GM23338 (cell line): ENCODE data around the gene MAP2K3. TPM values are rescaled to one million over a fixed set of nuclear protein-coding genes. Genes with fewer than 3 reads are reported as not detected.

ENCODE experiments used
- ATAC-seq: fragments of 200-7000 bp; cut with Tn5 transposase; 3 replicates; pipeline ENCODE4 v1.9.1; 2020
- DNase-seq: peaks from one replicate; pipeline ENCODE4 v3.0.0-alpha.2; 2015; ENCODE audit warnings: low spot score
- H2AFZ ChIP-seq: fragments of 200-600 bp; sonication (generic); 2 replicates; pipeline ENCODE4 v1.8.0; 2016; ENCODE audit warnings: antibody characterized with exemption, mild to moderate bottlenecking, moderate library complexity
- H3F3A ChIP-seq: fragments of 200-600 bp; sonication (generic); replicated peaks from 2 replicates; pipeline ENCODE4 v1.8.0; 2017; ENCODE audit warnings: antibody characterized with exemption, mixed run types, low read depth
- H3K27ac ChIP-seq: fragments of 200-600 bp; sonication (generic); 2 replicates; pipeline ENCODE4 v1.6.1; 2016; ENCODE audit warnings: low read depth
- H3K27me3 ChIP-seq: fragments of 200-600 bp; sonication (generic); 2 replicates; pipeline ENCODE4 v1.8.0; 2016; ENCODE audit warnings: mild to moderate bottlenecking, mixed run types, moderate library complexity; ENCODE audit not compliant: insufficient read depth
- H3K36me3 ChIP-seq: fragments of 200-600 bp; sonication (generic); 2 replicates; pipeline ENCODE4 v1.8.0; 2016; ENCODE audit warnings: mild to moderate bottlenecking; ENCODE audit not compliant: insufficient read depth
- H3K4me1 ChIP-seq: fragments of 200-600 bp; sonication (generic); 2 replicates; pipeline ENCODE4 v1.8.0; 2016; ENCODE audit warnings: mild to moderate bottlenecking, moderate library complexity; ENCODE audit not compliant: insufficient read depth
- H3K4me2 ChIP-seq: fragments of 200-600 bp; sonication (generic); 2 replicates; pipeline ENCODE4 v1.7.1; 2017; ENCODE audit warnings: mixed run types
- H3K4me3 ChIP-seq: fragments of 200-600 bp; sonication (generic); 2 replicates; pipeline ENCODE4 v1.6.1; 2016; ENCODE audit warnings: mixed run types
- H3K79me2 ChIP-seq: fragments of 200-600 bp; sonication (generic); replicated peaks from 2 replicates; pipeline ENCODE4 v1.8.0; 2017; ENCODE audit warnings: mild to moderate bottlenecking; ENCODE audit not compliant: insufficient read depth
- H3K9me2 ChIP-seq: fragments of 200-600 bp; sonication (generic); 2 replicates; pipeline ENCODE4 v1.8.0; 2017; ENCODE audit not compliant: insufficient read depth
- H4K20me1 ChIP-seq: fragments of 200-600 bp; sonication (generic); replicated peaks from 2 replicates; pipeline ENCODE4 v1.8.0; 2017; ENCODE audit warnings: mild to moderate bottlenecking; ENCODE audit not compliant: insufficient read depth
- H3K27ac Mint-ChIP-seq: 2 replicates; pipeline ENCODE4 v1.8.0; 2020; ENCODE audit warnings: inconsistent platforms, mild to moderate bottlenecking, moderate library complexity, mixed read lengths
- H3K27me3 Mint-ChIP-seq: 3 replicates; pipeline ENCODE4 v1.8.0; 2022; ENCODE audit warnings: low read depth, mild to moderate bottlenecking, moderate library complexity, mixed read lengths, inconsistent platforms; ENCODE audit not compliant: insufficient read depth, poor library complexity
- H3K36me3 Mint-ChIP-seq: 3 replicates; pipeline ENCODE4 v1.8.0; 2021; ENCODE audit warnings: low read depth, mild to moderate bottlenecking, inconsistent platforms, moderate library complexity, mixed read lengths
- H3K4me1 Mint-ChIP-seq: 3 replicates; pipeline ENCODE4 v1.8.0; 2020; ENCODE audit warnings: mild to moderate bottlenecking, inconsistent platforms, mixed read lengths
- H3K4me3 Mint-ChIP-seq: 3 replicates; pipeline ENCODE4 v1.8.0; 2021; ENCODE audit warnings: moderate library complexity, mild to moderate bottlenecking, inconsistent platforms, mixed read lengths
- H3K9me3 Mint-ChIP-seq: 3 replicates; pipeline ENCODE4 v1.8.0; 2020; ENCODE audit warnings: moderate library complexity, mild to moderate bottlenecking, inconsistent platforms, mixed read lengths
- CREB1 ChIP-seq: fragments of 250-450 bp; sonication (Bioruptor Pico); IDR thresholded peaks from 2 replicates; pipeline ENCODE4 v1.5.0; 2020; ENCODE audit warnings: low read depth, mild to moderate bottlenecking, moderate library complexity
- CTCF ChIP-seq, 2 experiments: fragments of 200-600 bp in 1 of 2; sonication (generic) in 1 of 2; conservative IDR thresholded peaks; 2 replicates each; pipeline versions ENCODE4 v1.5.1 to v1.6.1; 2016 to 2017; ENCODE audit warnings: antibody characterized with exemption in 2 of 2, low read depth in 2 of 2, mild to moderate bottlenecking in 2 of 2, moderate library complexity in 1 of 2
- ETS1 ChIP-seq: IDR thresholded peaks from 2 replicates; pipeline ENCODE4 v1.6.1; 2016; ENCODE audit warnings: antibody characterized with exemption
- EZH2 ChIP-seq: fragments of 200-600 bp; sonication (generic); IDR thresholded peaks from one replicate; pipeline ENCODE4 v1.8.0; 2017; ENCODE audit warnings: antibody characterized with exemption, mild to moderate bottlenecking, low read depth; ENCODE audit not compliant: unreplicated experiment
- EZH2phosphoT487 ChIP-seq: fragments of 200-600 bp; sonication (generic); IDR thresholded peaks from one replicate; pipeline ENCODE4 v1.8.1; 2018; ENCODE audit warnings: antibody characterized with exemption; ENCODE audit not compliant: unreplicated experiment
- JUNB ChIP-seq: IDR thresholded peaks from one replicate; pipeline ENCODE4 v1.6.1; 2016; ENCODE audit warnings: antibody characterized with exemption; ENCODE audit not compliant: unreplicated experiment
- NANOG ChIP-seq: IDR thresholded peaks from 2 replicates; pipeline ENCODE4 v1.6.1; 2016; ENCODE audit warnings: antibody characterized with exemption, borderline replicate concordance
- POLR2AphosphoS5 ChIP-seq: IDR thresholded peaks from 2 replicates; pipeline ENCODE4 v1.6.1; 2016; ENCODE audit warnings: antibody characterized with exemption, low read depth
- REST ChIP-seq: IDR thresholded peaks from one replicate; pipeline ENCODE4 v1.6.1; 2018; ENCODE audit warnings: antibody characterized with exemption; ENCODE audit not compliant: unreplicated experiment
- ZNF331 ChIP-seq: fragments of 250-450 bp; sonication (Bioruptor Pico); IDR thresholded peaks from 2 replicates; pipeline ENCODE4 v1.5.0; 2020; ENCODE audit warnings: low read depth, mild to moderate bottlenecking, moderate library complexity
- polyA plus RNA-seq: library from polyadenylated mRNA; unstranded; fragments of >200 nt; fragmentation: Nextera tagmentation; extraction: Ambion mirVana; gene quantifications from 2 replicates; pipeline ENCODE4 v1.2.1, GENCODE V29; 2016
- total RNA-seq: library from RNA; depleted of rRNA; stranded (reverse); fragments of >200 nt; shearing (Covaris generic); gene quantifications from 2 replicates; pipeline ENCODE4 v1.2.3, GENCODE V29; 2014

MAP2K3 gene
- total and polyA plus RNA-seq, 2 experiments from 2014 or later = 28.5 to 31.7 TPM

GRCh38 chr17:21355586-21355985, 71.1 kb downstream of the MAP2K3 start:
- no peak overlapping the region for H3K4me3 ChIP-seq
- peaks cover 4% of the 10 kb centered on the region; the same call in 1 of the 3 replicates for H3K9me3 Mint-ChIP-seq
- no peaks in the 10 kb centered on the region for H3K36me3 ChIP-seq
- no peaks in the 10 kb centered on the region for H3K79me2 ChIP-seq
- DNase-seq (no peak), ATAC-seq (no peak)
- H3K27ac Mint-ChIP-seq = no peak overlapping the region
- H3K4me1 ChIP-seq = no peaks in the 10 kb centered on the region; the same call in 1 of the 2 replicates
- no peak overlapping the region for H3K4me2 ChIP-seq
- no peak overlapping the region for H3K27ac ChIP-seq
- H3F3A ChIP-seq = no peaks in the 10 kb centered on the region
- H2AFZ ChIP-seq = no peak overlapping the region
- H3K27me3 Mint-ChIP-seq = peaks cover 15% of the 10 kb centered on the region
- H3K9me2 ChIP-seq = no peaks in the 10 kb centered on the region
- H3K36me3 Mint-ChIP-seq = no peaks in the 10 kb centered on the region
- no peak overlapping the region for H3K4me3 Mint-ChIP-seq
- no peaks in the 10 kb centered on the region for H3K27me3 ChIP-seq
- peaks cover 18% of the 10 kb centered on the region for H3K4me1 Mint-ChIP-seq
- no peak for TF ChIP-seq ETS1
- TF ChIP-seq CTCF (conservative IDR thresholded peaks at IDR 0.05; ENCODE audit: low read depth in 2 of 2) = no peak
- no peak for TF ChIP-seq ZNF331 (CRISPR knock-in tag)
- TF ChIP-seq REST = no peak
- TF ChIP-seq EZH2phosphoT487 = no peak
- TF ChIP-seq JUNB = no peak
- H4K20me1 ChIP-seq = no peaks in the 10 kb centered on the region

GRCh38 chr17:21356537-21357127, 72.1 kb downstream of the MAP2K3 start:
- H3K27me3 Mint-ChIP-seq = peaks cover 15% of the 10 kb centered on the region
- Histone ChIP-seq H3K27me3 (no peaks in the 10 kb centered on the region), H3K79me2 (no peaks in the 10 kb centered on the region), H3K9me2 (no peaks in the 10 kb centered on the region), H3K36me3 (no peaks in the 10 kb centered on the region), H3K4me2 (no peak overlapping the region), H3K4me1 (no peaks in the 10 kb centered on the region; the same call in 1 of the 2 replicates), H3F3A (no peaks in the 10 kb centered on the region), H3K27ac (no peak overlapping the region), H3K4me3 (no peak overlapping the region), H4K20me1 (no peaks in the 10 kb centered on the region), H2AFZ (no peak overlapping the region)
- H3K27ac Mint-ChIP-seq = no peak overlapping the region
- DNase-seq (no peak), ATAC-seq (no peak)
- H3K36me3 Mint-ChIP-seq = no peaks in the 10 kb centered on the region
- H3K4me3 Mint-ChIP-seq = no peak overlapping the region
- peaks cover 16% of the 10 kb centered on the region for H3K4me1 Mint-ChIP-seq
- H3K9me3 Mint-ChIP-seq = peaks cover 4% of the 10 kb centered on the region; the same call in 1 of the 3 replicates
- TF ChIP-seq POLR2AphosphoS5 (no peak), REST (no peak), EZH2 (no peak), NANOG (no peak), CREB1 (CRISPR knock-in tag) (no peak), JUNB (no peak)
